Skeletal muscle tissue (tissue), 4 donors: ENCODE data around the gene CSAG3. TPM values are rescaled to one million over a fixed set of nuclear protein-coding genes. Genes with fewer than 3 reads are reported as not detected.
"Not testable (repeated sequence)": the region's sequence is repeated elsewhere in the genome, so short reads cannot be mapped to it uniquely, and the experiment has no call there.

ENCODE experiments used
- H3K27ac ChIP-seq: one replicate; pipeline ENCODE4 v1.7.0; 2013; ENCODE audit warnings: mild to moderate bottlenecking, low read depth, low read length, inconsistent platforms
- H3K27me3 ChIP-seq, 3 donors: one replicate each; pipeline ENCODE4 v1.7.0; 2013; ENCODE audit warnings: low read length in 3 of 3; ENCODE audit not compliant: control insufficient read depth in 3 of 3, insufficient read depth in 3 of 3
- H3K36me3 ChIP-seq, 3 donors: one replicate each; pipeline ENCODE4 v1.7.0; 2013; ENCODE audit warnings: low read length in 3 of 3; ENCODE audit not compliant: control insufficient read depth in 3 of 3, insufficient read depth in 3 of 3
- H3K4me1 ChIP-seq, 3 donors: one replicate each; pipeline ENCODE4 v1.7.0; 2013; ENCODE audit warnings: low read length in 3 of 3, mild to moderate bottlenecking in 3 of 3; ENCODE audit not compliant: control insufficient read depth in 3 of 3, insufficient read depth in 3 of 3
- H3K4me3 ChIP-seq, 3 donors: one replicate each; pipeline ENCODE4 v1.7.0; 2013; ENCODE audit warnings: low read length in 3 of 3
- H3K9ac ChIP-seq, 3 donors: one replicate each; pipeline ENCODE4 v1.7.0; 2013; ENCODE audit warnings: low read length in 3 of 3, mild to moderate bottlenecking in 3 of 3, moderate library complexity in 2 of 3, low read depth in 1 of 3
- H3K9me3 ChIP-seq, 3 donors: one replicate each; pipeline ENCODE4 v1.7.0; 2013; ENCODE audit warnings: low read length in 3 of 3; ENCODE audit not compliant: control insufficient read depth in 3 of 3
- total RNA-seq: library from RNA; depleted of rRNA; stranded (reverse); fragments of >200 nt; gene quantifications from one replicate; pipeline ENCODE4 v1.2.3, GENCODE V29; 2014
- donor health status: Osteomylitis.

Gene CSAG3
- total RNA-seq, 1 donor from 2014 or later = not detected

DNA sequence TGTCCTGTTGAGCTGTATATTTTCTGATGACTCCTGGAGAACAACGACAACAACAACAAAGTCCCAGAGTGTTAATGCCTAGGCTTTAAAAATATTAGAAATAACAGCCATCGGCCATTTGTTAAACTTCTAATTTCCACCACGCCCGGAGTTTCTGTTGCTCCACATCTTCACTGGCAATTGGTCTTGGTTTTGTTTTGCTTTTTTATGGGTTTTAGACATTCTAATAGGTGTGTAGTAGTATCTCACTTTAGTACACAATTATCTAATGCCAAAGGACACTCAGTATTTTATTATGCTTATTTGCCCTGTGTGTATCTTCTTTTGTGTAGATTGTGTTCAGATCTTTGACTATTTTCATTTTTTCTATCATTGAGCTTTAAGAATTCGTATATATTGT lies 20.5 kb upstream of the CSAG3 start:
- Histone ChIP-seq H3K36me3 (no peaks in the 10 kb centered on the region), H3K27me3 (peaks cover 0 to 4% (median 0%) of the 10 kb centered on the region in 3 donors), H3K9me3 (no peaks in the 10 kb centered on the region), H3K27ac (no peak overlapping the region), H3K4me1 (no peaks in the 10 kb centered on the region), H3K9ac (no peak overlapping the region), H3K4me3 (no peak overlapping the region)

DNA sequence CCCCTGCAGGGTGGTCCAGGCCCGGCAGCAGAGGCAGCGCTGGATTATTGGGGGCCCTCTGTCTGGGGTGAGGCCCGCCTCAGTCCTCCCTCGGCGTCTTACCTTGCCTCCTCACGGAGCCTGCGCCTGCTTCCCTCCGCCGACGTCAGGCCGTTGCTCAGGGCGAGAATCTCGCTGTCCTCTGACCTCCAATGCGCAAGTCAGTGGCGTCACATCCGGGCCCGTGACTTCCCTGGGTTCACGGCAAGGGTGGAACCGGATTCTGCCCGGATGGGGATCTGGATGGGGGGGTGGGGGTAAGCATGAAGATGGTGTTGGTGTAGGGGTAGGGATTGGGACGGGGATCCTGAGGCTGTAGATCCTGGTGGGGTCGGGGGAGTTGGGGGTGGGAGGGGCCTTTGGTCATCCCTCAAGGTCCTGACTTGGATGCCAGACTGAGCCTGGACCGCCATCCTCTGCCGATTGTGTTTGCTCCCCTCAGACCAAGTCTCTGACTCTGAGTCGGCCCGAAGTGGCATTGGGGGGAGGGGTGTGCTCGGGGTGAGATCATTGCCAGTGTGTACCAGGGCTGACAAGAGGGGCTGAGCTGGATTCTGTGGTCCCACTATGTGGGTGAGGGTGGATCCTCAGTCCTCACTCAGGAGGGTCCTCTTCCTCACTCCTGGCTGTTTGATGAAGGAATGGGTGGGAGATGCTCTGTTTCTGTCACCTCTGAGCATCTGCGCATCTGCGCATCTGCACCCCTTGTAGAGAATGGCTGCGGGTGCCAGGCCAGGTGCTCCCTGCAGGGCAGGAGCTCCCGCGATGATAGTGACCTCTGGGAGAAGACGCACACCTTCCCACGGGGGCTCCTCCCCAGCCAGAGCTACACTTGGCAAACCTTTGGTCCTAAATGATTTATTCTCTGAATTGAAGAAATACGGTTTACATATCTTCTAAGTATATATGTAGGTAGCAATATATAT lies 5.0 kb upstream of the CSAG3 start, which contains the start of gene MAGEA2:
Gene MAGEA2 (minus strand): TSS at position 157 of the 965 bp plus-strand sequence. CDS start 2,479 bp downstream, outside the sequence.
- not testable (repeated sequence) for H3K36me3 ChIP-seq

DNA sequence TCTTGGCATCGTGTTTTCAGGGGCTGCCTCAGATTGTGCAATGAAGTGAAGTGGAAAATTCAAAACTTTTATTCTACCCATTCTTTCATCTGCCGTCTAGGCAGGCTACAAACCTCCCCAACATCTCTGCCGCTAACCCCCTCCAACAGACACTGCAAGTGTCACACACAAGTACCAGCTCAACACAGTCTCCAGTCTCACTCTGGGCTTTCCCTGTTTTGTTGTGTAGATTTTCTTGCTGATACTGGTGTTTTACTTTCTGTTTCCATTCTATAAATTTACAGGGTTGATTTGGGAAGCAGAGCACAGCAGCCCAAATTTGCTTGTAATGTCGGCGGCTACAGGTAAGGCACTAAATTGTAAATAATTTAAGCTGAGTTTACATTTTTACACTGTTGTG lies 4.1 kb upstream of the CSAG3 start:
- not testable (repeated sequence) for H3K9me3 ChIP-seq

More for the DNA sequence above, 5.0 kb upstream of the CSAG3 start, which contains the start of gene MAGEA2:
- not testable (repeated sequence) for H3K27ac ChIP-seq, H3K4me1 ChIP-seq, H3K27me3 ChIP-seq, H3K9ac ChIP-seq, H3K9me3 ChIP-seq, H3K4me3 ChIP-seq

DNA sequence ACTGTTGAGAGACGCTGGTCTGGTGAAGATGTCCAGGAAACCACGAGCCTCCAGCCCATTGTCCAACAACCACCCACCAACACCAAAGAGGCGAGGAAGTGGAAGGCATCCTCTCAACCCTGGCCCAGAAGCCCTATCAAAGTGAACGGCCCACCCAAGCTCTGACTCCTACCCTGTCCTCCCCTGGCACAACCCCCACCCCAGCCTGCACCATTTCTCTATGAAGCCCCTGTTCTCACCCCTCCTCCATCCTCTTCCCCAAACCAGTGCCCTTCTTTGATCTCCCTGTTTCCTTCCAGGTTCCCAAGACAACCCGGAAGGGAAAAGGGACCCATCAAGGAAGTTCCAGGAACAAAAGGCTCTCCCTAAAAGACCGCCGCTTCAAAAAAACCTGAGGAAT lies 526 bp downstream of the CSAG3 start:
- H3K27me3 ChIP-seq, H3K36me3 ChIP-seq, H3K4me3 ChIP-seq, H3K4me1 ChIP-seq, H3K9me3 ChIP-seq, H3K9ac ChIP-seq, H3K27ac ChIP-seq: not testable (repeated sequence)

More for the DNA sequence above, 4.1 kb upstream of the CSAG3 start:
- H3K27me3 ChIP-seq, H3K27ac ChIP-seq, H3K4me3 ChIP-seq, H3K4me1 ChIP-seq, H3K9ac ChIP-seq, H3K36me3 ChIP-seq: not testable (repeated sequence)

DNA sequence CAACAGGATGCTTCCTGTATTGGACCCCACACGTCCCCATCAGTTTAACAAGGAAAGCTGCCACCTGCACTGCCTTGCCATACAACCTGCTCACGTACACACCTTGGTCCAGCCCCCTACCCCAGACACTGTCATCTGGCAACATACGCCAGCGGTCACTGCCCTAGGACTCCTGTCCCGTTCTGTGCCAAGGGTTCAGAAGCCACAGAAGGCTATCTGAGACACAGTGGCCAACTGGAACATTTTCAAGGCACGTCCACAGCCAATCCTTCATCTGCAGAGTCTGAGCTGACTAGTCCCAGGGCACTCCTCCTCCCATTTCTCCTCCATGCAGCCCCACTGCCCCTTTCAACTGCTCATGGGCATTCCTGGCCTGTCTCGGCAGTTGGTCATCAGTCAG lies 2.6 kb downstream of the CSAG3 start:
- H3K27ac ChIP-seq, H3K9ac ChIP-seq, H3K4me3 ChIP-seq, H3K36me3 ChIP-seq, H3K4me1 ChIP-seq, H3K27me3 ChIP-seq, H3K9me3 ChIP-seq: not testable (repeated sequence)

DNA sequence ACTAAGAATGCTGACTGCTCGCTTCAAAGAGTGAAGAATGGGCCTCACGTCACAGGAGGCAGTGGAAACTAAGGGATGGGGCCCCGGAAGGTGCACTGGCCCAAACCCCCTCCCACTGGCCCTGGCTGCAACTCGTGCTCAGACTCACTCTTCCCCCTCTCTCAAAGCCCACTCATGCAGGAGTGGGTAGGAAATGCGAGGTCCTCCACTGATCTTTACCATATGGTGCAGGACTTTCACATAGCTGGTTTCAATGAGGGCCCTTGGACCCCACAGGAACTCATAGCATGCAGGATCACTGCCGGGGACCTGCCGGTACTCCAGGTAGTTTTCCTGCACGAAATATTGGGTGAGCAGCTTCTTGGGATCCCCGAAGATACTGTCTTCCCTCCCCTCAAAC lies 7.5 kb downstream of the CSAG3 start:
- not testable (repeated sequence) for H3K4me3 ChIP-seq, H3K27ac ChIP-seq, H3K4me1 ChIP-seq, H3K9ac ChIP-seq, H3K9me3 ChIP-seq, H3K36me3 ChIP-seq, H3K27me3 ChIP-seq

DNA sequence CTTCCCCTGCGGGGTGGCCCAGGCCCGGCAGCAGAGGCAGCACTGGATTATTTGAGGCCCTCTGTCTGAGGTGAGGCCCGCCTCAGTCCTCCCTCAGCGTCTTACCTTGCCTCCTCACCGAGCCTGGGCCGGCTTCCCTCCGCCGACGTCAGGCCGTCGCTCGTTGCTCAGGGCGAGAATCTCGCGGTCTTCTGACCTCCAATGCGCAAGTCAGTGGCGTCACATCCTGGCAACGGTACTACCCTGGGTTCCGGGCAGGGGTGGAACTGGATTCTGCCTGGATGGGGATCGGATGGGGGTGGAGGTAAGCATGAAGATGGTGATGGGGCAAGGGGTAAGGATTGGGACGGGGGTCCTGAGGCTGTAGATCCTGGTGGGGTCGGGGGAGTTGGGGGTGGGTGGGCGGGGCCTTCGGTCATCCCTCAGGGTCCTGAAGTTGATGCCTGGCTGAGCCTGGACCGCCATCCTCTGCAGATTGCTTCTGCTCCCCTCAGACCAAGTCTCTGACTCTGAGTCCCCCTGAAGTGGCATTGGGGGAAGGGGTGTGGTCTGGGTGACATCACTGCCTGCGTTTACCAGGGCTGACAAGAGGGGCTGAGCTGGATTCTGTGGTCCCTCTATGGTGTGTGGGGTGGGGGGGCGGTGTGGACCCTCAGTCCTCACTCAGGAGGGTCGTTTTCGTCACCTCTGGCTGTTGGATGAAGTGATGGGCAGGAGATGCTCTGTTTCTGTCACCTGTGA lies 10.7 kb downstream of the CSAG3 start, which contains the start of gene MAGEA6:
Gene MAGEA6 (minus strand): TSS at position 141 of the 741 bp plus-strand sequence. CDS start 2,039 bp downstream, outside the sequence.
- not testable (repeated sequence) for H3K27ac ChIP-seq

DNA sequence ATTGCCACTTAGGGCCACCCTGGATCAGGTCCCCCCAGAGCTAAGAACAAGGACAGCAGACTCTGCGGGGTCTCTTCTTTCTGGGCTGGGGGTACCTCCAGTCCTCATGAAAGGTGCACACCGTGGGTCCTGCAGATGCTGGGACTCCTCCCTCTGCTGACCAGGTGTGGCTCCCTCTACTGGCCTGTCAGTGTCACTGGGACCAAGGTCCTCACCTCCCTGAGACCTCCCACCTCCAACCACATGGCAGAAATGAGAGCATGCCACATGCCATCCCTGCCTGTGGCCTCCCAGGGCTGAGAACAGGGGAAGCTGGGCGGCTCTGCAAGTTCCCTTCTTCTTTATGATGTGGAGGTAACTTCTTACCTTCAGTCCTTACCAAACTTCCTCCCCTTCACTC lies 28.0 kb downstream of the CSAG3 start:
- H3K9me3 ChIP-seq, H3K4me1 ChIP-seq, H3K36me3 ChIP-seq, H3K27me3 ChIP-seq, H3K27ac ChIP-seq, H3K9ac ChIP-seq, H3K4me3 ChIP-seq: not testable (repeated sequence)

More for the DNA sequence above, 10.7 kb downstream of the CSAG3 start, which contains the start of gene MAGEA6:
- not testable (repeated sequence) for H3K36me3 ChIP-seq, H3K4me3 ChIP-seq, H3K9me3 ChIP-seq, H3K4me1 ChIP-seq, H3K9ac ChIP-seq, H3K27me3 ChIP-seq

DNA sequence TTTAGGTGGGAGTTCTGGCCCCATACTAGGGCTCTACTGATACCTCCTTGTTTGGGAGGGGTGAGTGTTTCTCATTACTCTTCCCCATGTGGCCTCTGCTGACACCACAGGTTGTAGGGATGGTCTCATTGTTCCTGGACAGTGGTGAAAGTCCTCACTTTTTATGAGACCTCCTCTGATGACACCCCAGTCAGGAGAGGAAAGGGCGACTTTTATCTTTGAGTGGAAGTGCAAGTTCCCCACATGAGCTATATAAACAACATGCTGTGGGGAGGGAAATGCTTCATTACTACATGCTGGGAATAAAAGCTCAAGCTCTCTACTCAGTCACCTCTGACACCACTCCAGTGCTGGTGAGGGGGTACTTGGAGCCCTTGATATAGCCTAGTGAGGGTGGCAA lies 39.9 kb downstream of the CSAG3 start:
- Histone ChIP-seq H3K27me3 (no peaks in the 10 kb centered on the region), H3K36me3 (no peaks in the 10 kb centered on the region), H3K9ac (no peak overlapping the region), H3K9me3 (no peaks in the 10 kb centered on the region), H3K4me3 (no peak overlapping the region), H3K4me1 (no peaks in the 10 kb centered on the region), H3K27ac (no peak overlapping the region)

DNA sequence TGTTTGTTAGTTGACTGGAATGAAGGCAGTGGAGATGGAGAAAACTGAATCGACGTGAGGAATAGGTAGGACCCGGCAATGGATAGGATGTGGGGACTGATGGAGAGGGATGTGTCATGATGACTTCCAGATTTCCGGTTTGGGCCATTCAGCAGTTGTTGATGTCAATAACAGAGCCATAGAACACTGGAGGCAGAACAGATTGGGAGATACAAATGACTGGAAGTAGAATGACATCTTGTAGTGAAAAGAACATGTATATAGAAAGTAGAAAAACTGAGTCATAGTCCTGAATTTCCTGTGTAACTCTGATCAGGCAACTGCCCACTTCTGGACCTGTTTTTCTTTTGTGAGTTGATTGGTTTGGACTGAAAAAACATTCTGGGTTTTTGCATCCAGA lies 47.0 kb downstream of the CSAG3 start:
- H3K4me3 ChIP-seq = no peak overlapping the region
- no peaks in the 10 kb centered on the region for H3K4me1 ChIP-seq
- H3K9ac ChIP-seq = no peak overlapping the region
- H3K9me3 ChIP-seq = no peaks in the 10 kb centered on the region
- no peak overlapping the region for H3K27ac ChIP-seq
- H3K36me3 ChIP-seq = no peaks in the 10 kb centered on the region
- H3K27me3 ChIP-seq = no peaks in the 10 kb centered on the region
